HG03135 (cell line): ENCODE data around the gene PISD.

Source experiments
- ATAC-seq: cut with Tn5 transposase; IDR thresholded peaks from one replicate; pipeline ENCODE4 v1.9.1; 2021; ENCODE audit warnings: mild to moderate bottlenecking, moderate library complexity; ENCODE audit not compliant: unreplicated experiment

PISD gene

DNA sequence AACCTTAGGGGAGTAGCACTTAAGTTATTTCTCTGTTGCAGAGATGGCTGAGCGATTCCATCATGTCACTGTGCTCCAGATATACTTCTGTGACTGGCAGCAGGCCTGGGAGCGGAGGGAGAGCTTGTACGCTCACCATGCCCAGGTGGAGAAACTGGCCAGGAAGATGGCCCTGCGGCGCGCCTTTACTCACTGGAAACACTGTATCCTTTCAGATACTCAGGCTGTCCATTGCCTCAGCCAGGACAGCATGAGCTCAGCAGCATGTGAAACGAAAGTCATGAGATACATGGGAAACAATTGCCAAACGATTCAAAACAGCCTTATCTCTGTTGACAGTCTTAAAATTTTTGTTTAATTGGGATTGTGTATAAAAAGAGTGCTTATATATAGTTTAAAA is 86.8 kb downstream of the PISD start:
- ATAC-seq, result no peak

DNA sequence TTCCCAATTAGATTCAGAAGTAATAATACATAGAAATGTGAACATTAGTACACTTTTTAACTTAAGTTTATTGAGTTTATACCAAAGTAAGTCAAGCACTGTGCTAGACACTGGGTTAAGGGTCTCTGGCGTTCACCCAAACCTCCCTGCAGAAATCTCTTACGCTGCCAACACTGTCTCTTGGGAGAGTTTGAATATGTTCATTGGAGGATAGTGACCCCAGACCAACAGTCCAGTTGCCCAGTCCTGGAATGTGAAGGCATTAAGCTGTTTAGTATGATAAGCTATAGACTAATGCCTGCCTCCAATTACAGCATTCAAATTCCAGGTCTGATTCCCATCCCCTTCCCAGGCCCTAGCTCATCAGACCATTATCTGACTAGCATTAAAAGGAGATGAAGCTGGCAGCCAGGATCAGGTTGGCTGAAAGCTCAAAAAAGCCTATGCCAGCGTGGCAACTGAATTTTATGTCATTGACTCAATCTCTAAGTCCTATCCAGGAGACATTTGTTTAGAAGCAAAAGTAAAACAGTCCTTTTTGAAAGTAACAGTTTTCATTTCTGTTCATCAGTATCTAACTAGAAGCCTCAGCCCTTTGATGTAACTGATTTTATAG is 87.9 kb downstream of the PISD start:
- ATAC-seq, result no peak

DNA sequence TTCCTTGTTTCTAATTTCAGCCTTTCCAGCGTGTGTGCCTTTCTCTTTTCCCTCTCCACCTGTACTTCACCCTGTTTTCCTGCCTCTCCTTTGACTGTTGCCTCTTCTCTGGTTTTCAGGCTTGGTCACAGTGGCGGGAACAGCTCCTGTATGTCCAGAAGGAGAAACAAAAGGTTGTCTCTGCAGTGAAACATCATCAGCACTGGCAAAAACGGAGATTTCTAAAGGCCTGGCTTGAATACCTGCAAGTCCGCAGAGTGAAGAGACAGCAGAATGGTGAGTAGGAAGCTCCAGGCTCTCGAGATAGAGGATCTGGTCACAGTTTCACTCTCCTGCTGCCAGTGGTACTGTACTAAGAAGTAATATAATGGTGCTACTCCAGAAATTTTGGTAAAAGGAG is 89.1 kb downstream of the PISD start:
- no peak for ATAC-seq

DNA sequence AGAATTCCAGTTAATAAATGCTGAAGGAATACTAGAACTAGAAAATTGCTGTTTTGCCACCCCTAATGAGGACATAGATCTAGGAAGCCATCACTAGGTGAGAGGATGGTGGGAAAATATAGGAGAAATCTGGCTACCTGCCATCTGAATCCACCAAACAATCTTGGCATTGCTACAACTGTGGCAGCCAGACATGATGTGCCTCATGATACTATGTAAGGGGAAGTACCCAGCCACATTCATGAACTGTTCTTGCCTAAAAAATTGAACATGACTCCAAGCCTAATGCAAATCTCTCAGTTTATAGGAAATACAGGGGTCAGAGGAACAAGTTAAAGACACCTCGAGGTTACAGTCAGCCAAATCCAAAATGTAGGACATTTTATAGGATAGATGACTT is 92.9 kb downstream of the PISD start:
- no peak for ATAC-seq
